Measurements from ENCODE around the gene SMARCA2.

The SMARCA2 gene

DNA sequence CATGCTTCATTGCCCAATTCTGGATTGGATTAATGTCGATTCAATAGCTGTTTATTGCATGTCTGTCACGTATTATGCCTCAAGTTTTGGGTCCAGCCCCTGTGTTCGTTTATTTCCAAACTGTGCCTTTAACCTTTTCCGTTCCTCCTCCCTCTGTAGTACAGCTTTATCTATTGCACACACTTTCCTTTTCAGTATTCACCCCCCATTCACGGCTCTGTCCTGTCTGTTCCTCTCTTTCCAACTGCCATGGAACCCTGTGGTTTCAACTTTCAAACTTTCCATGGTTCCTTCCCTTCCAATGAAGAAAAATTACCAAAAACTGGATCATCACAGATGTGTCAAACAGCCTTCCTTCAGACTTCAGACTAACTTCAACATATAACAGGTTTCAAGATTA lies 17.1 kb downstream of the SMARCA2 start:
- Histone ChIP-seq H3K9me3 (ENCODE audit: insufficient read depth, low read length) (no peaks in the 10 kb centered on the region), H3F3A (ENCODE audit: insufficient read depth) (no peaks in the 10 kb centered on the region), H3K36me3 (ENCODE audit: low read length) (no peaks in the 10 kb centered on the region), H3K9me2 (replicated peaks; ENCODE audit: insufficient read depth, low read length) (no peaks in the 10 kb centered on the region), H3K4me3 (ENCODE audit: insufficient read depth, low read length, poor library complexity, severe bottlenecking) (no peak overlapping the region), H3K4me2 (ENCODE audit: low read depth, low read length, poor library complexity, severe bottlenecking) (no peak overlapping the region), H3K27ac (ENCODE audit: low read depth, low read length) (no peak overlapping the region), H3K9ac (ENCODE audit: low read length) (no peak overlapping the region), H2AFZ (ENCODE audit: low read depth, low read length, severe bottlenecking) (no peak overlapping the region), H3K79me2 (ENCODE audit: insufficient read depth, low read length) (no peaks in the 10 kb centered on the region), H4K20me1 (ENCODE audit: low read depth, low read length) (no peaks in the 10 kb centered on the region), H3K27me3 (ENCODE audit: low read length) (no peaks in the 10 kb centered on the region)
- TF ChIP-seq, protein P1, sequence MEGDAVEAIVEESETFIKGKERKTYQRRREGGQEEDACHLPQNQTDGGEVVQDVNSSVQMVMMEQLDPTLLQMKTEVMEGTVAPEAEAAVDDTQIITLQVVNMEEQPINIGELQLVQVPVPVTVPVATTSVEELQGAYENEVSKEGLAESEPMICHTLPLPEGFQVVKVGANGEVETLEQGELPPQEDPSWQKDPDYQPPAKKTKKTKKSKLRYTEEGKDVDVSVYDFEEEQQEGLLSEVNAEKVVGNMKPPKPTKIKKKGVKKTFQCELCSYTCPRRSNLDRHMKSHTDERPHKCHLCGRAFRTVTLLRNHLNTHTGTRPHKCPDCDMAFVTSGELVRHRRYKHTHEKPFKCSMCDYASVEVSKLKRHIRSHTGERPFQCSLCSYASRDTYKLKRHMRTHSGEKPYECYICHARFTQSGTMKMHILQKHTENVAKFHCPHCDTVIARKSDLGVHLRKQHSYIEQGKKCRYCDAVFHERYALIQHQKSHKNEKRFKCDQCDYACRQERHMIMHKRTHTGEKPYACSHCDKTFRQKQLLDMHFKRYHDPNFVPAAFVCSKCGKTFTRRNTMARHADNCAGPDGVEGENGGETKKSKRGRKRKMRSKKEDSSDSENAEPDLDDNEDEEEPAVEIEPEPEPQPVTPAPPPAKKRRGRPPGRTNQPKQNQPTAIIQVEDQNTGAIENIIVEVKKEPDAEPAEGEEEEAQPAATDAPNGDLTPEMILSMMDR (IDR thresholded peaks at IDR 0.05; ENCODE audit: insufficient read depth, low read length, poor library complexity, severe bottlenecking): no peak
- TF ChIP-seq EZH2phosphoT487 (conservative IDR thresholded peaks at IDR 0.05; ENCODE audit: low read length): no peak

DNA sequence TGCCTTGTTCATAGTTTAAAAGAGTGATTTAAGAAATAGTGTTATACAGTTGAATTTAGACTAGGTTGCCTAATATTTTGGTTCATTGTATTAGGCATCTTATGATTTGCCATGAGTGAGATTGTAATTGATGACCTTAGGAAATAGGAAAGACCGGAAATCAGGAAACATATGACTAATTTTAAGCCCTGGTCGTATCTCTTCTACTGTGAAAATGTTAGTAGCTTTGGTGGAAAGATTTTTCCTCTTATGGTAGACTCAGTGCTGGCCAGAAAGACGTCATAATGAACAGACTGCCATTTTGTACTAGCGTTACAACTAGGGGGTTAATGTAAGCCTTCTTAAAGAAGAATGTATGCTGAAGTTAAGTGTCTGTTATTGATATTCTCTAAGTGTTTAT lies 21.7 kb downstream of the SMARCA2 start:
- H3K4me3 ChIP-seq (ENCODE audit: insufficient read depth, low read length, poor library complexity, severe bottlenecking): no peak overlapping the region
- H3K9ac ChIP-seq (ENCODE audit: low read length): no peak overlapping the region
- TF ChIP-seq, protein P1 (IDR thresholded peaks at IDR 0.05; ENCODE audit: insufficient read depth, low read length, poor library complexity, severe bottlenecking): no peak
- no peak for TF ChIP-seq EZH2phosphoT487 (conservative IDR thresholded peaks at IDR 0.05; ENCODE audit: low read length)
- no peaks in the 10 kb centered on the region for H3K79me2 ChIP-seq (ENCODE audit: insufficient read depth, low read length)
- no peak overlapping the region for H3K4me2 ChIP-seq (ENCODE audit: low read depth, low read length, poor library complexity, severe bottlenecking)
- no peak overlapping the region for H2AFZ ChIP-seq (ENCODE audit: low read depth, low read length, severe bottlenecking)
- no peaks in the 10 kb centered on the region for H3F3A ChIP-seq (ENCODE audit: insufficient read depth)
- no peaks in the 10 kb centered on the region for H3K27me3 ChIP-seq (ENCODE audit: low read length)
- H3K9me2 ChIP-seq (replicated peaks; ENCODE audit: insufficient read depth, low read length): no peaks in the 10 kb centered on the region
- no peaks in the 10 kb centered on the region for H4K20me1 ChIP-seq (ENCODE audit: low read depth, low read length)
- no peaks in the 10 kb centered on the region for H3K9me3 ChIP-seq (ENCODE audit: insufficient read depth, low read length)
- H3K36me3 ChIP-seq (ENCODE audit: low read length): 0 out of 2 replicates have a peak, but pooled peaks cover 9% of the 10 kb centered on the region
- H3K27ac ChIP-seq (ENCODE audit: low read depth, low read length): no peak overlapping the region

DNA sequence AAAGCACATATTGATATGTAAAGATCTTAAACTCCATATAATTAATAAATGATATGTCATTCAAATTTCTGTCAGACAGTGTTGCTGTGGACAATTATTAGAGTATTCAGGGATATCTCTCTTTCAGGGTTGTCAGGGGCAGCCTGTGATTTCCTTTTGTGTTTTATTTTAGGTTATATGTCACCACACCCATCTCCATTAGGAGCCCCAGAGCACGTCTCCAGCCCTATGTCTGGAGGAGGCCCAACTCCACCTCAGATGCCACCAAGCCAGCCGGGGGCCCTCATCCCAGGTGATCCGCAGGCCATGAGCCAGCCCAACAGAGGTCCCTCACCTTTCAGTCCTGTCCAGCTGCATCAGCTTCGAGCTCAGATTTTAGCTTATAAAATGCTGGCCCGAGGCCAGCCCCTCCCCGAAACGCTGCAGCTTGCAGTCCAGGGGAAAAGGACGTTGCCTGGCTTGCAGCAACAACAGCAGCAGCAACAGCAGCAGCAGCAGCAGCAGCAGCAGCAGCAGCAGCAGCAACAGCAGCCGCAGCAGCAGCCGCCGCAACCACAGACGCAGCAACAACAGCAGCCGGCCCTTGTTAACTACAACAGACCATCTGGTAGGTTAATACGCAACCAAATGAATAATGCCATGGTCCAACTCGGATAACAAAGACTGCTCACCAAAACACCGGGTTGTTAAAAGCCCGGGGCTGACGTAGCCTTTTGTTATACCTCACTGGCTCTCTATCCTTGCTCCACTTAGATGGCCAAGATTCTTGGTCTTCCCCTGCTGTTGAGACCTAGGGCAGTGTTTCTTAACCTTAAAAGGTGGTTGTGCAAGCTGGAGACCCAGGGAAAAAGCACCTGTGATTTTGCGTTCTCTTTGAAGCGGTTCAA lies 24.4 kb downstream of the SMARCA2 start:
- Histone ChIP-seq H3K9me2 (replicated peaks; ENCODE audit: insufficient read depth, low read length) (no peaks in the 10 kb centered on the region), H3K4me3 (ENCODE audit: insufficient read depth, low read length, poor library complexity, severe bottlenecking) (no peak overlapping the region), H3K36me3 (ENCODE audit: low read length) (0 out of 2 replicates have a peak, but pooled peaks cover 9% of the 10 kb centered on the region), H3K27me3 (ENCODE audit: low read length) (no peaks in the 10 kb centered on the region), H3K9me3 (ENCODE audit: insufficient read depth, low read length) (no peaks in the 10 kb centered on the region), H2AFZ (ENCODE audit: low read depth, low read length, severe bottlenecking) (no peak overlapping the region), H3K4me2 (ENCODE audit: low read depth, low read length, poor library complexity, severe bottlenecking) (no peak overlapping the region), H4K20me1 (ENCODE audit: low read depth, low read length) (no peaks in the 10 kb centered on the region), H3K27ac (ENCODE audit: low read depth, low read length) (no peak overlapping the region), H3K79me2 (ENCODE audit: insufficient read depth, low read length) (no peaks in the 10 kb centered on the region), H3F3A (ENCODE audit: insufficient read depth) (no peaks in the 10 kb centered on the region), H3K9ac (ENCODE audit: low read length) (no peak overlapping the region)
- TF ChIP-seq EZH2phosphoT487 (conservative IDR thresholded peaks at IDR 0.05; ENCODE audit: low read length): no peak

DNA sequence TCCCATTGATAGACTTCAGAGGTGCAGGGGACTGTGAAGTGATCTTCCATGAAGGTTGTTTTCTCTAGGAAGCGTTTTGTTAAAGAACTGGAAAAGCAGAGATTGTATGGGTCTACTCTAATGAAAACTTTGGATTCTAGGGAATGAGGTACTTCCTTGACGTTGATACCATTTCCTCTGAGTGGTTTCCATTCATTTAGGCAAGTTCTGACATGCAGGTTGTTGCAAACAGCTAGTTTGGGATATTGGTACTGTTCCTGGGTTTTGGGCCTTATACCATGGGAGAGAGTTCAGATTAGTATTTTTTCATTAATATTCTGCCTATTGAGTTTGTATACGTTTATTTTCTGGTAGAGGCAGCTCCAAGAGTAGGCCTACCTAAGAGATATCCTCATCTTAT lies 25.7 kb downstream of the SMARCA2 start:
- H3F3A ChIP-seq (ENCODE audit: insufficient read depth): no peaks in the 10 kb centered on the region
- H3K27ac ChIP-seq (ENCODE audit: low read depth, low read length): no peak overlapping the region
- H3K9ac ChIP-seq (ENCODE audit: low read length): no peak overlapping the region
- 0 out of 2 replicates have a peak, but pooled peaks cover 9% of the 10 kb centered on the region for H3K36me3 ChIP-seq (ENCODE audit: low read length)
- H2AFZ ChIP-seq (ENCODE audit: low read depth, low read length, severe bottlenecking): no peak overlapping the region
- no peak for TF ChIP-seq EZH2phosphoT487 (conservative IDR thresholded peaks at IDR 0.05; ENCODE audit: low read length)
- TF ChIP-seq, protein P1 (IDR thresholded peaks at IDR 0.05; ENCODE audit: insufficient read depth, low read length, poor library complexity, severe bottlenecking): no peak
- H4K20me1 ChIP-seq (ENCODE audit: low read depth, low read length): no peaks in the 10 kb centered on the region
- H3K4me3 ChIP-seq (ENCODE audit: insufficient read depth, low read length, poor library complexity, severe bottlenecking): no peak overlapping the region
- no peaks in the 10 kb centered on the region for H3K9me3 ChIP-seq (ENCODE audit: insufficient read depth, low read length)
- H3K4me2 ChIP-seq (ENCODE audit: low read depth, low read length, poor library complexity, severe bottlenecking): no peak overlapping the region
- H3K9me2 ChIP-seq (replicated peaks; ENCODE audit: insufficient read depth, low read length): no peaks in the 10 kb centered on the region
- no peaks in the 10 kb centered on the region for H3K27me3 ChIP-seq (ENCODE audit: low read length)
- no peaks in the 10 kb centered on the region for H3K79me2 ChIP-seq (ENCODE audit: insufficient read depth, low read length)

All from SU-DHL-6 (cell line).